Immature natural killer cell (primary cell): ENCODE data around the gene DNAJB6. TPM values are rescaled to one million over a fixed set of nuclear protein-coding genes. Genes with fewer than 3 reads are reported as not detected.

ENCODE experiments used
- DNase-seq, 3 donors: peaks; one replicate each; pipeline ENCODE4 v3.0.0; 2022; ENCODE audit warnings: mixed read lengths in 1 of 3
- H3K27ac Mint-ChIP-seq, 6 donors: one replicate each; pipeline ENCODE4 v1.8.0; 2020; ENCODE audit warnings: mixed read lengths in 6 of 6, mild to moderate bottlenecking in 5 of 6, inconsistent platforms in 4 of 6, moderate library complexity in 3 of 6
- H3K27me3 Mint-ChIP-seq, 3 donors: one replicate each; pipeline ENCODE4 v1.8.0; 2020 to 2021; ENCODE audit warnings: low read depth in 3 of 3, mild to moderate bottlenecking in 3 of 3, mixed read lengths in 3 of 3, moderate library complexity in 3 of 3, inconsistent platforms in 1 of 3
- H3K36me3 Mint-ChIP-seq, 3 donors: one replicate each; pipeline ENCODE4 v1.8.0; 2020; ENCODE audit warnings: mixed read lengths in 3 of 3, inconsistent platforms in 2 of 3, mild to moderate bottlenecking in 2 of 3
- H3K4me1 Mint-ChIP-seq, 2 donors: one replicate each; pipeline ENCODE4 v1.8.0; 2020; ENCODE audit warnings: inconsistent platforms in 2 of 2, mild to moderate bottlenecking in 2 of 2, mixed read lengths in 2 of 2, moderate library complexity in 1 of 2
- H3K4me3 Mint-ChIP-seq, 5 donors: one replicate each; pipeline ENCODE4 v1.8.0; 2020; ENCODE audit warnings: mild to moderate bottlenecking in 5 of 5, mixed read lengths in 5 of 5, inconsistent platforms in 3 of 5, moderate library complexity in 3 of 5
- H3K9me3 Mint-ChIP-seq, 6 donors: one replicate each; pipeline ENCODE4 v1.8.0; 2020; ENCODE audit warnings: mild to moderate bottlenecking in 6 of 6, mixed read lengths in 6 of 6, inconsistent platforms in 4 of 6, moderate library complexity in 3 of 6
- polyA plus RNA-seq, 3 donors: library from polyadenylated mRNA; unstranded; fragments of 300-500 nt; fragmentation: Illumina TruSeq; gene quantifications; one replicate each; pipeline ENCODE4 v1.2.3, GENCODE V29; 2021

Gene DNAJB6
- polyA plus RNA-seq, 3 donors from 2014 or later, result 184 to 205 (median 185) TPM

DNA sequence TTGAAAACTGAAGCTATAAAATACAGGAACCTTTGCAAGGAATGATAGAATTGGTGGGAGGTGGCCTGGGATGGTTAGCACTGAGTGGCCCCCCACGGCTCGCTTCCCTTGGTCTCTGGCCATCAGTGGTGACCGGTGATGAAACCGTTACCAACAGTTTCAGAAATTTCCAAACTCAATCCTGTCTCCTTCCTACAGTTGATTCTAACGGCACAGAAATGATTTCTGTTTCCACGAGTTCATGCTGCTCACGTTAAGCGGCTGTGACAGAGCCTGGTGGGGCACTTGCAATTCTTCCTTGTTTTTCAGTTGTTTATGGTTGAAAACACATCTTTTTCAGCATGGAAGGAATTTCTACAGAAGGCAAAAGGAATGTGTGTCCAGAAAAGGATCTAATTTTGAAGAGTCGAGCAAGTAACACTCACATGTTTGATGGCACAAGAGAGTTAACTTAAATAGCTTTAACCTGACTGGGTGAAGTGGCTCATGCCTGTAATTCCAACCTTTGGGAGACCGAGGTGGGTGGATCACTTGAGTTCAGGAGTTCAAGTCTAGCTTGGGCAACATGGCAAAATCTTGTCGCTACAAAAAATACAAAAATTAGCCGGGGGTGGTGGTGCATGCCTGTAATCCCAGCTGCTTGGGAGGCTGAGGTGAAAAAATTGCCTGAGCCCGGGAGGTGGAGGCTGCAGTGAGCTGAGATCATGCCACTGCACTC, 100.1 kb downstream of the DNAJB6 start:
- H3K27ac Mint-ChIP-seq, result no peak overlapping the region
- H3K4me3 Mint-ChIP-seq, result no peak overlapping the region

DNA sequence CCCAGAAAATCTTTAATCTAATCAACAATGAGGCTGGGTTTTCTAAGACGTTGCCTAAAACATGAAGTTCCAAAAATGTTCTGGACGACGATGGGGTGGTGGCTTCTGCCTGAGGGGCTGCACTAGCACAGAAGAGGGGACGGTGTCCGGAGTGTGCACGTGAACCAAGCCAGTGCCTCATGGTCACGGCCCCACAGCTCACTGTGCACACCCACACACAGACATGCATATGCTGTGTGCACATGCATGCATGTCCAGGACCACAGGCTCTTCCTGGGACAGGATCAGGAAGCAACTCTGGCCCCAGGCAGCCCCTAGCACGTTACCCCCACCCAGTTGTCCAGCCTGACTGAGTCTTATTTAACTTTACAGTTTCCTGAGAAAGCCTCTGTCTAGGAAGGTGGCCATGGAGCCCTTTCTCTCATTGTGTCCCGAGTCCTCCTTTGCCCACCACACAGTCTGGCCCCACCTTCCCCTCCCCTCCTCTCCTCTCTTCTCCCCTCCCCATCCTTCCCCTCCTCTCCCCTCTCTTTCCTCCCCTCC, 100.8 kb downstream of the DNAJB6 start:
- no peaks in the 10 kb centered on the region for H3K9me3 Mint-ChIP-seq
- no peak overlapping the region for H3K27ac Mint-ChIP-seq
- peaks cover 1 to 12% (median 2%) of the 10 kb centered on the region in 3 donors for H3K27me3 Mint-ChIP-seq
- H3K4me1 Mint-ChIP-seq, result peaks cover 7 to 10% of the 10 kb centered on the region in 2 donors
- H3K36me3 Mint-ChIP-seq, result no peaks in the 10 kb centered on the region
- no peak for DNase-seq
- H3K4me3 Mint-ChIP-seq, result no peak overlapping the region

More for the DNA sequence above, 100.1 kb downstream of the DNAJB6 start:
- Mint-ChIP-seq H3K4me1 (peaks cover 8 to 12% of the 10 kb centered on the region in 2 donors), H3K27me3 (peaks cover 1 to 12% (median 2%) of the 10 kb centered on the region in 3 donors), H3K9me3 (no peaks in the 10 kb centered on the region), H3K36me3 (no peaks in the 10 kb centered on the region)
- no peak for DNase-seq

DNA sequence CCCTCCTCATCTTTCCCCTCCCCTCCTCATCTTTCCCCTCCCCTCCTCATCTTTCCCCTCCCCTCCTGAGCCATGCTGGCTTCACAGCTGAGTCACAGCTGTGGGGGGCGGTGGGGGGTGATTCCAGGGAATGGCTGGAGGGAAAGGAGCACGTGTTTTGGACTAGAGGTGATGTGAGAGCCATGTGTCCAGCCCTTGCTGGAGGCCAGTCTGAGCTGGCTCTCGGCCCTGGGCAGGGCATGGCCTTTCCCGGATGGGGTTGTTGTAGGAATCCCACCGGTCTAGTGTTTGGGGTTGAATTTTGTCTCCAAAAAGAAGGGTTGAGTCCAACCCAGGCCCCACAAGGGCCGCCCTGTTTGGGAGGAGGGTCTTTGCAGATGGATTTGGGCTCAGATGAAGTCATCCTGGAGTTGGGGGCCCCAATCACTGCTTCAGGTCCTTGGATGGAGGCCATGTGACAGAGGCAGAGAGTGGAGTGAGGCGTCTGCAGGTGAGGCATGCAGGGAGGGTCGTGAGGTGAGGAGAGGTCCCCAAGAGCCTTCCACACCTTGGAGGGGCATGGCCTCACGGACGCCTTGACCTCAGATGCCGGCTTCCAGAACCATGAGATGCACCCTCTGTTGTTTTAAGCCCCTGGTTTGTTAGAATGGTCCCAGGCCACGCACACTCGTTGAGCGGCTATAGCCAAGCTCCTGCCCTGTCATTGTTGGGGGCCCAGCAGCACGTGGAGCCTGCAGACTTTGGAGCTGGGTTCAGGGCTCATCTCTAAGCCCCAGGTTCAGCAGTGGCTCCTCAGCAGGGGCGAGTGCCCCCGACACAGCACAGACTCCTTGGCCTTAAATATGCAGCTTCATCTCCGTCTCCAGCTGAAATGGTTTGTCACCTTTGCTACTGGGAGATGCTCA, 101.6 kb downstream of the DNAJB6 start:
- Mint-ChIP-seq H3K4me3 (no peak overlapping the region), H3K27ac (no peak overlapping the region), H3K4me1 (peaks cover 0 to 3% of the 10 kb centered on the region in 2 donors), H3K27me3 (peaks cover 1 to 12% (median 2%) of the 10 kb centered on the region in 3 donors), H3K9me3 (no peaks in the 10 kb centered on the region), H3K36me3 (no peaks in the 10 kb centered on the region)
- DNase-seq, result no peak

DNA sequence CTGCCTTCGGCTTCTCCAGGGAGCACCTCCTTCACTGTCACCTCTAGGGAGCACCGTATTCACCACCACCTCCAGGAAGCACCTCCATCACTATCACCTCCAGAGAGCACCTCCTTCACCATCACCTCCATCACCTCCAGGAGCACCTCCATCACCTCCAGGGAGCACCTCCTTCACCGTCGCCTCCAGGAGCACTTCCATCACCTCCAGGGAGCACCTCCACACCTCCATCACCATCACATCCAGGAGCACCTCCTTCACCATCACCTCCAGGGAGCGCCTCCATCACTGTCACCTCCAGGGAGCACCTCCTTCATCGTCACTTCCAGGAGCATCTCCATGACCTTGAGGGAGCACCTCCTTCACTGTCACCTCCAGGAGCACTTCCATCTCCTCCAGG, 102.3 kb downstream of the DNAJB6 start:
- peak overlapping the region in 1 of 6 donors; percentile 64 for H3K27ac Mint-ChIP-seq
- H3K36me3 Mint-ChIP-seq, result no peaks in the 10 kb centered on the region
- no peak for DNase-seq
- peaks cover 1 to 12% (median 2%) of the 10 kb centered on the region in 3 donors for H3K27me3 Mint-ChIP-seq
- no peaks in the 10 kb centered on the region for H3K4me1 Mint-ChIP-seq
- no peak overlapping the region for H3K4me3 Mint-ChIP-seq
- H3K9me3 Mint-ChIP-seq, result no peaks in the 10 kb centered on the region

DNA sequence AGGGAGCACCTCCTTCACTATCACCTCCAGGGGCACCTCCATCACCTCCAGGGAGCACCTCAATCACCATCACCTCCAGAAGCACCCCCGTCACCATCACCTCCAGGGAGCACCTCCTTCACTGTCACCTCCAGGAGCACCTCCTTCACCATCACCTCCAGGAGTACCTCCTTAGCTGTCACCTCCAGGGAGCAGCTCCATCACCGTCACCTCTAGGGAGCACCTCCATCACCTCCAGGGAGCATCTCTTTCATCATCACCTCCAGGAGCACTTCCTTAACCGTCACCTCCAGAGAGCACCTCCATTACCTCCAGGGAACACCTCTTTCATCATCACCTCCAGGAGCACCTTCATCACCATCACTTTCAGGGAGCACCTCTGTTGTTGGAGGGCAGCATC, 103.0 kb downstream of the DNAJB6 start:
- Mint-ChIP-seq H3K4me3 (no peak overlapping the region), H3K4me1 (no peaks in the 10 kb centered on the region), H3K27me3 (peaks cover 1 to 14% (median 2%) of the 10 kb centered on the region in 3 donors), H3K9me3 (no peaks in the 10 kb centered on the region), H3K36me3 (no peaks in the 10 kb centered on the region), H3K27ac (peak overlapping the region in 1 of 6 donors; percentile 76)
- no peak for DNase-seq

DNA sequence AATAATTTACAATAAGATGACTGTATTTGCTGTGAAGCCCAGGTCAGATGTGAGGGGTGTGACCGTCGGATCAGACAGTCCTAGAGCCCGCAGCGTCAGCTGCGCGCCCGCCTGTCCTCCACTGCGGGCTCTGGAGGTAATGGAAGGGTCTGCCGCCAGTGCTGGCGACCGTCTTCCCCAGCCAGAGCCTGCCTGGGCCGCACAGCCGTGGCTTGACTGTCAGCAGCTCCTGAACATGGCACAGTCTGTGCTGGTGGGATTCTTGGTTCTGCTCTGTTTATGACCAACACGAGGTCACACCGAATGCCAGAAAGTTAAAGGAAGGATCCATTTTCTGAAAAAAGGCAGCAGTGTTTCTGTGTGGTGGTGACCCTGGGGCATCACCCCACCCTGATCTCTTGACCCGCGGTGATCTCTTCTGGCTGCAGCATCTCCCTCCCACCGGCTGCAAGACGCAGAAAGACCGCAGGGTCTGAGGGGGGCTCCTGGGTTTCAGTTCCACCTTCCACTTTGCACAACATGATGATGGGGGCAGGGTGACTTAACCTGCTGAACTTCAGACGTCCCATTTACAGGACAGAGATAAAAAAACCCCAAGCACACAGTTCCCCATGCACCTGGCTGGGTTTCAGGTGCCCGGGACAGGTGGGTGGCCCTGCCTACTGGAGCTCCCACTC, 103.7 kb downstream of the DNAJB6 start:
- no peak overlapping the region for H3K4me3 Mint-ChIP-seq
- H3K27ac Mint-ChIP-seq, result no peak overlapping the region

DNA sequence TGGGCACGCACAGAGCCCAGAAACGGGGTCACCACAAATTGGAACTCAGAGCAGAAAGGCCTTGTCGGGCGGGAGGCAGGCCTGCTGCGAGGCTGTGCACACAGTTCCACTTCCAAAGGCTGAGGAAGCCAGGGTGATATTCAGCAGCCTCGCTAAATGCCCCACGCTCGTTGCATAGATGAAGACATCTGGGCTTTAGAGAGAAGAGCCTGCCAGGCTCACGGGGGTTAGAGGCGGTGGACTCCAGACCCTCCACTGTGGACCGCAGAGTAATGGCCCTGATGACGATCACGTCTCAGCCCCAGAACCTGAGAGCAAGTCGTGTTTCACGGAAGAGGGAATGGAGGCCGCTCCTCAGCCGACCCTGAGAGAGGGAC, 104.2 kb downstream of the DNAJB6 start:
- DNase-seq, result no peak
- H3K4me3 Mint-ChIP-seq, result no peak overlapping the region
- H3K27ac Mint-ChIP-seq, result no peak overlapping the region
- H3K27me3 Mint-ChIP-seq, result peaks cover 2 to 11% (median 3%) of the 10 kb centered on the region in 3 donors
- no peaks in the 10 kb centered on the region for H3K9me3 Mint-ChIP-seq
- H3K36me3 Mint-ChIP-seq, result no peaks in the 10 kb centered on the region
- H3K4me1 Mint-ChIP-seq, result no peaks in the 10 kb centered on the region

More for the DNA sequence above, 103.7 kb downstream of the DNAJB6 start:
- Mint-ChIP-seq H3K9me3 (no peaks in the 10 kb centered on the region), H3K4me1 (no peaks in the 10 kb centered on the region), H3K27me3 (peaks cover 1 to 11% (median 2%) of the 10 kb centered on the region in 3 donors), H3K36me3 (no peaks in the 10 kb centered on the region)
- DNase-seq, result no peak

DNA sequence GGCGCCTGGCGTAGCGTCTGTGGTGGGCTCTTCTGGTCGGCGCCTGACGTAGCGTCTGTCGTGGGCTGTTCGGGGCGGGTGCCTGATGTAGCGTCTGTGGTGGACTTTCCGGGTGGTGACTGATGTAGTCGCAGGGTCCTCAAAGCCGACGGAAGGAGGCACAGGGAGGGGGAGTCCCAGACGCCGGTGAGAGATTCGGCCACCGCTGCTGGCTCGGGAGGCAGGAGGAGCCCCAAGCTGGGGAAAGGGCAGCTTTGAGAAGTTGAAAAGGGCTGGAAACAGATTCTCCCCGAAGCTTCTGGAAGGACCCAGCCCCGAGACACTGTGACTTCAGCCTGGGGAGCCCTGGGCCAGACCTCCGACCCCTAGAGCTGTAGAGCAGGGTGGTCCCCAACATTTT, 105.7 kb downstream of the DNAJB6 start:
- H3K4me3 Mint-ChIP-seq, result no peak overlapping the region
- no peaks in the 10 kb centered on the region for H3K4me1 Mint-ChIP-seq
- H3K36me3 Mint-ChIP-seq, result no peaks in the 10 kb centered on the region
- no peak for DNase-seq
- H3K9me3 Mint-ChIP-seq, result no peaks in the 10 kb centered on the region
- H3K27ac Mint-ChIP-seq, result no peak overlapping the region
- peaks cover 2 to 9% (median 3%) of the 10 kb centered on the region in 3 donors for H3K27me3 Mint-ChIP-seq

DNA sequence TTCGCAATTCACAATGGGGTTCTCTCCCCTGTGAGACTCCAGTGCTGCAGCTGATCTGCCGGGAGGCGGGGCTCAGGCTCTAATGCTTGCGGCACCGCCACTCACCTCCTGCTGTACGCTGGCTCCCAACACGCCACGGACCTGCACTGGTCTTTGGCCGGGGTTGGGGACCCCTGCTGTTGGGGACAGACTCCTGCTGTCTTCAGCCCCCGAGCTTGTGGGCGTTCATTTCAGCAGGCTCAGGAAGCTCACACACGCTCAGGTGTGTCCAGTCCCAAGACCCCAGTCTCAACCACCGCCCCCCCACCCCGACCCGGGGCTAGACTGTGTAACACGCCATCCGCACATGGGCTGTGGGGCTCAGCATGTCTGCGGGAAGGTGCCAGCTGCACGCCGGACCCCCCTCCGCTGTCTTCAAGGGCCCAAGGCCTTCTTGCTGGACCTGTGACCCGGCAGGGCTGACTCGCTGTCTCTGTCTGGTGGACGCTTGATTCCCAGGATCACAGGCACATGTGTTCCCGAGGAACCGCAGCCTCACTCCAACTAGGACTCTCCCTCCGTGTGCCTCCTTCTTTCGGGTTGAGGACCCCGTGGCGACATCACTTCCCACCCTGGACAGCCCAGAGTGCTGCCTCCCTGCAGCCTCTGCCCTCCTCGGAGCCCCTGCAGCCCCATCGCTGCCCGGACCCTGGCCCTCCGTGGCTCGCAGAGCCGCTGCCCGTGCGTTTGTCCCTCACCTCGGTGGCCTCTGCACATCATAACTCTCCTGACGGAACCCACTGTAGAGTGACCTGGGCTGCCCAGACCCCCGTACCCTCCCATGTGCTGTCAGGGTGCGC, 106.4 kb downstream of the DNAJB6 start:
- no peak overlapping the region for H3K27ac Mint-ChIP-seq
- H3K4me1 Mint-ChIP-seq, result no peaks in the 10 kb centered on the region
- H3K36me3 Mint-ChIP-seq, result no peaks in the 10 kb centered on the region
- no peak overlapping the region for H3K4me3 Mint-ChIP-seq
- DNase-seq, result no peak
- H3K27me3 Mint-ChIP-seq, result peaks cover 2 to 9% (median 3%) of the 10 kb centered on the region in 3 donors
- no peaks in the 10 kb centered on the region for H3K9me3 Mint-ChIP-seq

DNA sequence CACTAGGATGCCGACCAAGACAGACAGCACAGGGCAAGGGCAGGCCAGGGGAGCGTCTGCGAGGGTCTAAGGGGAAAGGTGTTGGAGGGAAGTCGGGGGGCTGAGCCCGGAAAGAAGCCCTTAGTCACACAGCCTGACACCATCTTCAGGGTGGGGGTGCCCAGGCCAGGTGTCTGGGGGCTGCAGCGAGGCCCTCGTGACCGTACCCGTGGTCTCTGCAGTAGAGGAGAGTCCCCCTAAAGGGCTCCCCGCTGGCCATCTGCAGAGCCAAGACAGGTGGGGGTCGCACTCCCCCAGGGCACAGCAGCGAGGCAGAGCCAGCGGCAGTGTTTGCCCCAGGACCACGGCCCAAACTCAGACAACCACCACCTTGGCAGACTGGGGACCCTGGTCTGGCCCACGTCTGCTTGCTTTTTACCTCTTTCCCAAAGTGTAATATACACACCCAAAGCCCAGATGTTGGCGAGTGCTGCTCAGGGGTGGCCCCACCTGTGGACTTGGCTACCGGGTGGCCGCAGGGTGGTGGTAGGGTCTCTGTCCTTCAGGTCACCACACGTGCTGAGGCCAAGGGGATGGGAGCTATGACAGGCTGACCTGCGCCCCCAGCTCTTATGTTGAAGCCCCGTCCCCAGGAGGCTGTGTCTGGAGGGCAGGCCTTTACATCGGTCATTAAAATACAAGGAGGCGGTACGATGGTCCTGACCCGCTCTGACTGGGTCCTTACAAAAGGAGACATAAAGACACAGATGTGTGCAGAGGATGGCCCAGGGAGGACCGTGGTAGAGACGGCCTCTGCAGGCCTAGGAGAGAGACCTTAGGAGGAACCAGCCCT, 107.4 kb downstream of the DNAJB6 start:
- no peak for DNase-seq
- Mint-ChIP-seq H3K4me3 (no peak overlapping the region), H3K9me3 (no peaks in the 10 kb centered on the region), H3K4me1 (no peaks in the 10 kb centered on the region), H3K27ac (no peak overlapping the region), H3K27me3 (peaks cover 1 to 5% (median 2%) of the 10 kb centered on the region in 3 donors), H3K36me3 (no peaks in the 10 kb centered on the region)

DNA sequence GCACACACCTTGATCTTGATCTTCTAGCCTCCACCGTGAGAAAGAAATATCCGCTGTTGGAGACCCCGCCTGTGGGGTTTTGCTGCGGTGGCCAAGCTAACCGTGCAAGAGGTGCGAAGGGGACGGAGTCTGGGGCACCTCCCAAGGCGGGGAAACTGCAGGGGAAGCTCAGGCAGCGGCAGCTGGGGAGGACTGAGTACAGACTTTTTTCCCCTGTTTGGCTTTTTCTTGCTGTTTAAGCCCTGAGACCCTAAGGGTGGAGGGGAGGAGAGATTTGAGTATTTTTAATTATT, 108.0 kb downstream of the DNAJB6 start:
- Mint-ChIP-seq H3K4me1 (no peaks in the 10 kb centered on the region), H3K27me3 (peaks cover 0 to 4% (median 1%) of the 10 kb centered on the region in 3 donors), H3K9me3 (no peaks in the 10 kb centered on the region), H3K36me3 (no peaks in the 10 kb centered on the region), H3K4me3 (no peak overlapping the region), H3K27ac (no peak overlapping the region)
- DNase-seq, result no peak

DNA sequence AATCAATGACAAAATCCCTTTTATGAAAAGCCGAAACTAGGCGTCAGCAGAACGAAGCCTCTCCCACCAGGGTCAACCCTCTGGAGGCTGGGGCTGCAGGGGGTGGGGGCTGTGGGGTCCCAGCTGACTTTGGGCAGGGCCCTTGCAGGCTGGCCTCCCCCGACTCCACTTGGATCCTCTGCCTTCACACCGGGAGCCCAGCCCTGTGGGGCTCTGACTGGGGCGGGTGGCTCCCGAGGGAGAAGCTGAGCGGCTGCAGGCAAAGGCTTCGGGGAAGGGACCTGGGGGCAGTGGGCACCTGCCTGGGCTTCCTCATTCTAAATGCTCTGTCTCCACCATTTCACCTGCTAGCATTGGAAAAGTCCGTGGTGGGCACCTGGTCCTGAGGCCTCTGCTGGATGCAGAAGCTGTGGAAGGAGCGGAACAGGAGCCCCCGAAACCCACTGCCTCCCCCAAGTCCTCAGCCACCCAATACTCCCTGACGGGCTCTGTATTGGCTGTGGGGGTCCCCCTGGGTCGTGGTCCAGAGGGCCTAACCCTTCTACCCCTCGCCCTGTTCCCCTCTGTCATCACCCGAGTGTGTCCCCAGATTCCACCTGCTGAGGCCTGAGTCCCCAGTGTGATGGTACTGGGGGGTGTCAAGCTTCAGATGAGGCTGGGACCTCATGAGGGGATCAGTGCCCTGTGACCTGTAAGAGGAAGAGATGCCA, 108.6 kb downstream of the DNAJB6 start:
- H3K27me3 Mint-ChIP-seq, result peaks cover 3 to 5% (median 4%) of the 10 kb centered on the region in 3 donors
- H3K36me3 Mint-ChIP-seq, result no peaks in the 10 kb centered on the region
- no peaks in the 10 kb centered on the region for H3K4me1 Mint-ChIP-seq
- H3K27ac Mint-ChIP-seq, result no peak overlapping the region
- DNase-seq, result no peak
- no peak overlapping the region for H3K4me3 Mint-ChIP-seq
- no peaks in the 10 kb centered on the region for H3K9me3 Mint-ChIP-seq
